HG02798 (cell line): ENCODE results near the gene EPX.

Experiments
- ATAC-seq: cut with Tn5 transposase; IDR thresholded peaks from one replicate; pipeline ENCODE4 v1.9.1; 2021; ENCODE audit warnings: mild to moderate bottlenecking; ENCODE audit not compliant: unreplicated experiment, poor library complexity

EPX gene

DNA sequence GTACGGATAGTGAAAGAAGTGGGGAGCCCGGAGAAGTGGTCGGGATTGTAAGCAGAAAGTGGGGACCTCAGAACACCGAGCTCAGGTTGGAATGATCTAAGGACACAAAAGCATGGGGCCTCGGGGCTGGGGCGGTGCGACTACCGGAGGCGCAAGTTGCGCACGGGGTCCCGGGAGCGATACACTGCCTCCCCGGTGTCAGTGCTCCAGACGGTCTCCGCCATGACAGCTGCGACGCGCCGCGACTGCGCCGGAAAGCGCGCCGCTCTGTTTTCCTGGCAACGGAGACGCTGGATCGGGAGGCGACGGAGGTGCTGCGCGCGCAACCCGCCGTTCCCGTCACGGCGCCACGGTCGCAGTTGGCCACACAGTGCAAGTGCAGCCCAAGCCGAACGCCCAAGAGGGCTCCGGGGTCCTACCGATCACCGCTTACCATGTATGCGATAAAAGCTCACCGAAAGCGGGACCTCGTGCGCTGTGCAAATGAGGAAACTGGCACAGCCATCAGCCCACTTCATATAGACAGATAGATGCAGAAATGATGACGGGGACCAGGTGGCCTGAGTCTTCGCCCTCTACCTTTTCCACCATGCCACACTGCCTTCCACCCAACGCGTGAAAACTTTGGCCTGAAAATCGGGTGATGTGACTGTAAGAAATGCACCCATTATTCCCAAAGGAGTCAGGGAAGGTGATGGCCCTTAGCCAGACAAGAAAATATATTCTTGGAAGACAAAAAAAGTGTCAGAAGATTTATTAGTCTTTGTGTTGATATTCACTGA is 26.7 kb downstream of the EPX start, which contains the start of gene MKS1:
TSS of gene MKS1 (minus strand) at position 249 of the 782 bp plus-strand sequence. CDS start at position 224, 25 bp downstream.
- ATAC-seq, result peak; percentile 98

DNA sequence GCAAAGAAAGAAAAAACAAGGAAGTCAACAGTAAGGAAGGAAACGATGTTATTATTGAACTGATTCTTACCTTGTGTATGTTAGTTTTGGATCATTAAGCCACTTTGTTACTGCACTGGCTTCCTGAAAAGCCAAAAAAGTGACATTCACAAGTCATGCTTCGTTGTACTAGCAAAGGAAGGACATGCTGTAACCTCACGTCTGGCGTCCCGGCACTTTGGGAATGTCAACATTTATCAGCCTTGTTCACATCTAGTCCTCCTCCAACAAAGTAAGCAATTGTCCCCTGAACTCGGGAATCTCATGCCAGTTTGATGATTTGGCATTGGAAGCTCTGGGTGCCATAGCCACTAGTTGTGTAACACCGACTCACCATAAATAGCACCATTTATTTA is 27.3 kb downstream of the EPX start:
- ATAC-seq, result no peak

DNA sequence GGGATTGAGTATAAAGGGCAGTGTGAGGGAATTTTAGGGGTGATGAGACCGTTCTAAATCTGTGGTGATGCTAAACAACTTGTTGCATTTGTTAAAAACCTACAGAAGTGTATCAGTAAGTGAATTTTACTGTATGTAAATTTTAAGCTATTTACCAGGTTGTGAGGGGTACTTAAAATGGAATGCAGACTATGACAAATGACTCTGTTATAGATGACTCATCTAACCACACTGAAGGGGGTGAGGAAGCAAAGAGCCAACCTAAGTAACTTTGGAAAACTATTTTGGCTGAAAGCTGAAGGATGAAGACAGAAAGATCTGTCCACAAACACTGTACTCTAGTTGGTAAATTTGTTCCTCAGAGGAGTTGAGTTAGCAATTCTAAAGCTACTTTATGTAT is 31.8 kb downstream of the EPX start:
- ATAC-seq, result no peak

DNA sequence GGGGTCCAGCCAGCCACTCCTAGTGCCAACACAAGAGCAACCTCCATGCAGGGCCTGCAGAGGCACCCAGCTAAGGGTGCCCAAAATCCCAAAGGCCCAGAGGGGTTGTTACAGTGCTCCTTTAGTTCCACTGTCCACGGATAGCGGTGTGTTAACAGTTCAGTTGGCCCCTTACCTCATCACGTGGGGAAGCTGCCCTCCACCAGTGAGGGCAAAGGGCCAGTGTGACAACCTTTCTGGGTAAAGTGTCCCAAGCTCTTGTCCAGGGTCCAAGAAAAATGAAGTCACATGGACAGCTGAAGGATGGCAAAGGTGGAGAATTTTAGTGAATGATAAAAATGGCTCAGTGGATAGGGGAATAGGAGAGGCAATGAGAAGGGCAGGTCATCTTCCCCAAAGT is 35.2 kb downstream of the EPX start:
- no peak for ATAC-seq

DNA sequence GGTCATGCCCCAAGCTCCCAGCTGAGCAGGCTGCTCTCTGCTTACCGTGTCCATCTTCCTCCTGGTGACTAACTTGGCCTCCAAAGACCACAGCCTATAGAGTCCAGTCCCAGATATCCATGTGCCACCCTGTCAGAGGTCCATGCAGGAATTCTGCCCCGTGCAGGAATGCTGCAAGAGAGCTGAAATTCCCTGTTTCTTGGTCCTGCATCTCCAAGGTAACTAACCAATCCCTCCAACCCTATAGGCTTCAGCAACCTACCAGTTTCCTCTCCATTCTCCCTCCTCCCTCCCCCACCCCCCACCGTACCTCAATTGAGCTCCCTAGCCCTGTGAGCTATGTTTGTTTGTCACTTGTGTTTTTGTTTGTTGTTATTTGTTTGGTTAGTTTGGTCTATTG is 36.2 kb downstream of the EPX start:
- ATAC-seq, result no peak

DNA sequence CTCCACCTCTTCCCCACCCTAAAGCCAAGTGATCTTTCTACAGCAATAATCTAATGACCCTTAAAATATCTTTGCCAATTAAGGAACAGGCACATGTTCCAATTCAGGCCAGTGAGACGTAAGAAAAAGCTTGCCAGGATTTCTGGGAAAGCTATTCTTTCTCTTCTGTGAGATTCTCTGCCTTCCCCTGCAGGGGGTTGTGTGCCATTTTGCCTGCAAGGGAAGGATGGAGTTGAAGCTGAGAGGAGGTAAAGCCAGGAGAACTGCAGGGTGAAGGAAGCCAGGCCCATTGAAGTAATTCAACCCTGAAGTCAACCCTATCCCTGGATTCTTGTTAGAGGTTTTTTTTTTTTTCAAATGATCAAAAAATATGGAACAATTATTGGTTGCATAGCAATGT is 36.9 kb downstream of the EPX start:
- ATAC-seq, result no peak

DNA sequence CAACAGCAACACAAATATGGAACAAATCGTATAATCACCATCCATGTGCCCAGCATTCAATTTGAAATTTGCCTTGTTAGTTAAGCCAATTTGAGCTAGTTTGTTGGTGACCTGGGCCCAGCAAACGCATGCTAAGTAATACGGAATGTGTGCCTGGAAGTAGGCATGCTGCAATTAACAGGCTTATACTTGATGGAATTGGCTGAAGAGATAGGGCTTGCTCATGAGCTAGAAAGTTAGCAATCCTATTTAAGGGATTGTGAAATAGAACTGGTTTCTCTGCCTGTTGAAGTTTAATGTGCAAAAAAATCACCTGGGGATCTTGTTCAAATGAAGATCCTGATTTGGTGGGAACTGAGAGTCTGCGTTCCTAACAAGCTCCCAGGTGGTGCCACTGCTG is 37.4 kb downstream of the EPX start:
- ATAC-seq, result no peak

DNA sequence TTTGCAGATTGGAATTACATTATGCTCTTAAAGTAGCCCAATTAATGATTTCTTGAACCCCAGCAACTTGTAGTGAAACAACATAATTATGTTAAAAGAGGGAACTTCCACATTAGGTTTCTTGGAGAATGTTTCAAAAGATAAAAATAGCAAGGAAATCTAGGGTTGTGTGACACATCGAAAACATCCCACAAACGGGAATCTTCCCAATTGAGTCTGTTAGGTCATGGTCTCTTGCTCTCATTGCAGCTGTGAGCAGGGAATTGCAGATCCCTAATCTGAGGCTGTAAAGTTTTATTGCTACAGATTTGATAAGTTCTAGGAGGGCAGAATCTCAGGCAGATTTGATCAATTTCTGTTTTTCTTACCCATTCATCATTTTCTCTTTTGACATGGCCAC is 39.1 kb downstream of the EPX start:
- ATAC-seq, result no peak

DNA sequence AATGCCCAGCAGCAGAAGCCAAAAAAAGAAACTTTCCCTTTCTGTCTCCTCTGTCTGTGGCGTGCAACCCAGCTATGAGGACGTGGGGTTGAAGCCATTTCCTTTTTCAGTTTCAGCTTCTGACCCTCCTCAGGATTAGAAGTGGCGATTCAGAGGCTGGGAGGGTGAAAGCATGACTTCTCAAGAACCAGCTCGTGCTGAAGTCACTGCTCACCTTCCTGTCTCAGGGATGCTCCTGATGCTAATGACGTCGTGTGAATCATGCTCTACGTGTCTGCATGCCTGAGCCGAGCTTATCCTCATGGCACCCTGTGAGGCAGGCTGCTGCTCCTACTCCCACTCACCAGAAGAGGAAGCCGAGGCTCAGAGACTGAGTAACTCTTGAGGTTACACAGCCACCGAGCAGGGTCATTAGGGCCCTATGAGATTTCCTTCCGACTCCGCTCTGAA is 40.2 kb downstream of the EPX start:
- peak; percentile 76 for ATAC-seq

DNA sequence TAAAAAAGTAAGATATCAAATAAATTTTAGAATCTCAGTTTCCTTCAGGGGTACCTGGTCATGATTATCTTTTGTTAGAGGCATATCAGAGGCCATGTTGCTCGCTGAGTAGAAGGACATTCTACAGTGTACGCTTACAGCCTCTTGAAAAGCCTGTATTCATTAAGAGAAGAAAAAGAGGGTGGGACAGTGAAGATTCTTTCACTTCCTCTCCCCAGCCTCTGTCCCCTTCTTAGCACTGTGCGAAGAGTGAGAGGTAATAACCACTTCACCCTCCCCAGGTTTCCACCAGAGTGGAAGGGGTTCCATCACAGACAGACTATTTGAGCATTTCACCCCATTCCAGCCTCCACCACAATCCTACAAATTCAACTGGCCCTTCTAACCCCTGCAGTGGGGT is 41.0 kb downstream of the EPX start:
- peak; percentile 65 for ATAC-seq

DNA sequence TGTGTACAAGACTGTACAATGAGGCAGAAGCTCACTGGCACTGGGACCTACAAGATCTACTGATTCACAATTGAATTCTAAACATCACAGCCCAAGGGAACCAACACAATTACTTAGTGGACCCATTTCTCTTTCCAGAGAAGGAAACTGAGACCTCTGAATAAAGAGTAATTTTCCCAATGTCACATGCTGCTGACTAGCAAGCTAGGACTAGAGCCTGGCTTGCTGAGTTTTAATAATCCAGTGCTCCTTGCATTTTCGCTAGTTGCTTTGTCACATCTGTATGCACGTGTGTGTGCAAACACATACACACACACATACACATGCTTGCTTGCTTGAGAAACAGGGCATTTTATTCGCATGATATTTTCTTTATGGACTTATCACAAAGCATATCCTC is 42.0 kb downstream of the EPX start:
- no peak for ATAC-seq

DNA sequence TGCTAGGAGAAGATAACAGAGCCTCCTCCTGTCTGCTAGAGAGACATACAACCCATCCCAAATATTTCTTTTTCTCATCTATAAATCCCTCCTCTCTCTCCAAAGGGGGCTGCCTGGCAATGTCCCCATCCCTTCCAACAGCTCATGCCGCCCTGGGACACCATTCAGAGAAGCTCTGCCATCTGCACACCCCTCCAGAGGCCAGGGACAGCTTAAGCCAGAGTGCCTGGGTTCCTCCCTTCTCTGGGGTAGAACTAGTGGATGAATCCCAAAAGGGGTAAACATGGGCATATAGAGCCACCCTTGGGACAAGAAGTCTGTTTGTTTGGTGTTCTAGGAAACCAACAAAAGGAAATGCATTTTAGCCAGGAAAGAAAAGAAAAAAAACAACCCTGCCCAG is 43.3 kb downstream of the EPX start:
- no peak for ATAC-seq

DNA sequence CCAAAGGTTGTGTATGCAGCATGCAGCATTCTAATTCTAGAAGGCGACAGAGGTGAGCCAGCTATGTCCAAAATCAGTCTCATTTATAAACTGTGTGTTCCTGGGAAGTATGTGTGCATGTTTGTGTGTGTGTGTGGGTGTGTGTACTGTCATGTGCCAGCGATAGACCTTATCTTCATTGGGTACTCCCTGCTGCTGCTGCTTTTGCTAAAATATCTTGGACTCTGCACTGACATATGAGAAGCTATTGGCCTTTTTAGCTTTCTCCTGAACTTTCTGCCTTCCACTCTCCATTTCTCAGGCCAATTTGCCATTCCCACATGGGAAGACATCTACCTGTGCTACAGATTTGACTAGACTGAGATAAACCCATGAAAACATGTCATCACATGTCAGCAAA is 43.9 kb downstream of the EPX start:
- no peak for ATAC-seq

DNA sequence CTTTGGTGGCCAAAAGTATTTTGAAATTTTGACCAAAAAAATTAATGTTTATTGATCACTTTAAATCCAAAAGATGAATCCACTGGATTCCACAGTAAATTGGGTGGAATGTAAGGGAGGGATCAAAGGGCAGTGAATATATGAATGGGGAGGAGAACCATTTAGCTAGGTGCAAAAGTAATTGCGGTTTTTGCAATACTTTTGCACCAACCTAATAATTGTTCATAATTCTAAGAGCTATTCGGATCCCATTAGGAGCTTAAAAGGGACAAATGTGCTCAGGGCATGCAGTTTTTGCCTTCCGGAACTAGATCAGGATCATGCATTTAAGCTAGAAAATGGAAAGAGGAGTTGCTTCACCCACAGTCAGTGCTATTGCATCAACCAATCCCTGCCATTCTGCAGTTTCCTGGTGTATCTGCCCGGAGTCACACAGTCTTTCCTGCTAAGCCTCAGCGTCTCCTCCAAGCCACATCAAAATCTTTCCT is 45.7 kb downstream of the EPX start, which contains the start of gene LPO:
TSS of gene LPO (plus strand) at position 438 of the 488 bp plus-strand sequence. CDS start 4,396 bp downstream, outside the sequence.
- no peak for ATAC-seq

DNA sequence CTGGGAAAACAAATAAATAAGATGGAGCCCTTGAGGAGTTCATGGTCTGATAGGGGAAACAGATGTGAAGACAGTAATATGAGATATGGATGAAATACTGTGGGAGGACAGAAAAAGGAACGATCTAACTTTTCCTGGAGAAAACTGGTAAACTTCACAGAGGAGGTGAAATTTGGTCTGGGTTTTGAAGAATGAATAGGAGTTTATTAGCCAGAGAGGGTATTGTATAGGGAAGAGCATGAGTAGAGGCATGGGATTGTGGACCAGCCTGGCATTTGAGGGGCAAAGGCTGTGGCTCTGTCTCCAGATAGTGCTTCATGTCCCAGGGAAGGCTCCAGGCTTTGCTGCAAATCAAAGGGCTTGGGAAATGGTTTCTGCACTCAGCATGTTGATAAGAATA is 47.5 kb downstream of the EPX start:
- ATAC-seq, result no peak

DNA sequence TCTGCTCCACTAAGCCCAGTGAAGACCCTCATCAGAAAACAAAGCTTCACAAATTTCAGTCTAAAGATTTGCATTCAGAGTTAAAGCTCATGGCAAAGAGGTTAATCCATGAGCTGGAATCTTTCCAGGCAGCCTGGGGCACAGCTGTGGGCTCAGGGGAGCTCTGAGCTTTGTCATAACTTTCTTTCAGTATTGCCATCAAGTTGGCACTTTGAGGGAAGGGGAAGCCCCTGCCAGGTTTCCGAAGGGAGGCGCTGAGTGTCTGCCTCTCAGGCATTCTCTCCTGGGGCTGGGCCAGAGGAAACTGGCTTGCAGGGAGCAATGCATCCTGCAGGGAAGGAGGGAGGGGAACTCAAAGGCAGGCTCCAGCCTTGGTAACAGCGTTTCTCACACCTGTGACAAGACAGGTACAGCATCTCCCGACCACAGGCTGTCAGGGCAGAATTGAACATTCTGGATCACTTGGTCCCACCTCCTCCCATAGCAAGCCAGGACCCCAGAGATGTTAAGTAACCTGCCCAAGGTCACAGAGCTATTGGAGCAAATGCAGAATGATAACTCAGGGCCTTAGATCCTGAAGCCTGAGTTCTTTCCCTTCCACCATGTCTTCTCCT is 49.8 kb downstream of the EPX start:
- ATAC-seq, result no peak

DNA sequence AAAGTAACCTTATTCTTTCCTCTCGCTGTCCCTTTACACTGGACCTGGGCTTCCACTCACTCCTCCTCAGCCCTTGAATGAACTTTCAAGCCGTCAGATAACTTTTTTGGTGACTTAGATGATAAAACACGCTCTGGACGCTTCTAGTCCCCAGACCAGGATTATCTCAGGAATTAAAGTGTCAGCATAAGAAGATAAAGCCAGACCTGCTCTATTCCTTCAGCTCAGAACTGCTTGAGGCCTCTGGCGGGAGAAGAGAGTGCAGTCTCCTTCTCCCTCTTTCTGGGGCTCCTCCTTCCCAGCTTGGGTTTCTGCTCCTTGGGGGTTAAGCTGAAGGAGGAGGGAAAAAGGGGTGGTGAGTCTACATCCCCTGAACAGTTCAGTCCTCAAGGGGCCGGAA is 52.4 kb downstream of the EPX start:
- ATAC-seq, result no peak

DNA sequence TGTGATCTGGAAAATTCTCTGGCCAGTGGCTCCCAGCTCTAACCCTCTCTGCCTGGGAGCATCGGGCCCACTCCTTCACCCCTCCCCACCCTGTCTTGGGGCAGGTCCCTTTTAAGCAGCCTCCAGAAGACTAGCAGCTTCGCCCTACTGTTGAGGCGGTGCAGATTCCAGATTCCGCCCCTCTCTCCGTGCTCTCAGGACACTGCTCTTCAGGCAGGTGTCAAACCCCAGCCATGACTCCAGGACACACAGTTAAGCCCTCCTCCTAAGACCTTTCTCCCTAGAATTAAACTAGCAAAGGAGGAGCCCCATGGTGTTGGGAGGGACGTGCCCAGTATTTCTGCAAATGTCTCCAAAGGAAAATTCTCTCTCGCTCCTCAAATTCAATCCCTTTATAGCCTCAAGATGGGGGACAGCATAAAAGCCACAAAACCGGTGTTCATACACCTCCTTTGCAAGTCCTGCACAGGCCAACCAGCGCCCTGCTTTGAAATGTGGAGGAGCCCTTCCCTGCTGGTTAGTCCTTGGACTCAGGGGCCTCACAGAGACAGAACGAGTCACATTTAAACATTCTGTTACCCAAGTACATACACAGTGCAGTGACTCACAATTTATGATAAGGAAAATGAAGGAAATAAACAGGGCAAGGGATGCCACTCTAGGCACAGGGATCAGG is 53.0 kb downstream of the EPX start:
- ATAC-seq, result no peak

DNA sequence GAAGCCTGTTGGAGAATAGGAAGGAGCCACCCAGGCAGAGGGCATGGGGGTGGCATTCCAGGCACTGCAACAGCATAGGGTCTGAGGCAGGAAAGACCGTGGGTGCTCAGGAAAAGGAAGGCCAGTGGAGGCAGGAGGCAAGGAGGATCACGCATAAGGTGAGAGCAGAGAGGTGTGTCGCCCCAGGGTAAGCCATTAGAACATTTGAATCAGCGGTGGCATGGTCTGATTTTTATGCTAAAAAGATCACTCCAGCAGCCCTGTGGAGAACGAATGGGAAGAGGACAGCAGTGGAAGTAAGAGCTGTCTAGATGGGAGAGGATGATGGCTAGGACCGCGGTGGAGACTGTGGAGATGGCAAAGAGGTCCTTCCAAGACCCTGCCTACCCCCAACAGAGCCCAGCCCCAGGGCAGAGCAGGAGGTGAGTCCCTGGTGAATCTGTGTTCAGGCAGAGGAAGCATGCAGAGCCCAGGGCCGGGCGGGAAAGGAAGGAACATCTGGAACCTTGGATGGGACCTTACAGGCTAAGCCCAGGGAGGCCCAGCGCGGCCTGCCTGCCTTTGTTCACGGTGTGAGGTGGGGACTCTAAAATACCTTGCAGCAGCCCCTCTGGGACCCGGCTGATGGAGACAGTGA is 53.7 kb downstream of the EPX start:
- ATAC-seq, result no peak

DNA sequence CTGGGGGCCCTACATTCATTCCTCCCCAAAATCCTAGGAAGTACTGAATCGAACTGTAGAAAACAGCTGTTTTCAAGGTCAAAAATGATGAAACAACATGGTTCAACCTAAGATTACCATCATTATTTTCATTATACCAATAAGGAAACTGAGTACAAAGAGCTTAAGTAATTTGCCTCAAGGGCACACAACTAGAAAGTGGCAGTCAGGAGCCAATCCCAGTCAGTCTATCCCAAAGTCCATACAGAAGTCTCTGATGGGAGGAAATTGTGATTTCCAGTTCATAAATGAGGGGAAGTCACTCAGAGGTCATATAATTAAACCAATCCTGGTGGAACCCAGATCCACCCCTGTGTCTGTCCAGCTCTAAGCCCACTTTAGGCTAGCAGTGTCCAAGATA is 54.3 kb downstream of the EPX start:
- no peak for ATAC-seq
